Measurements from ENCODE around the gene MRPL50.

Gene MRPL50

DNA sequence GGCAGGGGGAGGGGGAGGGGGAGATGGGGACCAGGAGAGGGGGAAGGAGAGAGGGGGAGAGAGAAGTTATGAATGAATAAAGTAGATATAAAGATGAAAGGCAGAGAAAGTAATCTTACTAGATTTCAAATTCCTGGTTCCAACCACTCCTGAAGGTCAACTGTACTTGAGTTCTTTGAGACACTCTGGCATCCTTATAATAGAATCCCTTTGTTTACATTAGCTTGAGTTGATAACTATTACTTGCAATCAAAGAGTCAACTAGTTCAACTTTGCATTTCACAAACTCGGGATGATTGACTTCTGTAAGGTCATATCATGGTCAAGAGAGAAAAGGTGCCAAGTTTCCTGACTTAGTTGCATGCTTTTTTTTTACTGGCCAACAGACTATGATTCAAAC is 55.8 kb downstream of the MRPL50 start:
- DNase-seq (ENCODE audit: low spot score) (no peak), FAIRE-seq (no peak)

DNA sequence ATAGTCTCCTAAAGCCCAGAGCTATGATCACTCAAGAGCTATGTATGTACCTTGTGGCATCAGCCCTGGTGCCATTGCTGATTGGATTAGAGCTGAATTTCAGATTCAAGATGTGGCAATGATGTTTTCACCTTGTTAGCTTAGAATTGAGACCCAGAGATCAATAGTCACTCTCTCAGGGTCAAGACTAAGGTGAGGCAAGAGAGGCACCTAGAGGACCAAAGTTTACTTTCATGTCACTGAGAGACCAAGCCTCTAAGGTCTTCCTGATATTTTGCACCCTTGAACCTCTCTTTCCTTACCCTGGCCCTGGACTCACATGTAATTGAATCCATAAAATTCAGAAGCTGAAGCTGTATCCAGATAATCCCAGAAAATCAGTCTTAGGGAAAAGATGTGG is 56.5 kb downstream of the MRPL50 start:
- DNase-seq (ENCODE audit: low spot score) = no peak
- no peak for FAIRE-seq

Measured in RCC 7860 (cell line).